Activated CD4-positive, CD25-positive, alpha-beta regulatory T cell treated with anti-CD3 and anti-CD28 coated beads, Interleukin-2, amount 50 U/mL, for 72 hours (primary cell): Measurements from ENCODE around the gene GLTP.
A peak's percentile ranks its signal among the peaks of the same experiment; 100 is the strongest.
"Not testable (repeated sequence)": the region's sequence is repeated elsewhere in the genome, so short reads cannot be mapped to it uniquely, and the experiment has no call there.

Experiments used
- DNase-seq: peaks from one replicate; pipeline ENCODE4 v3.0.0; 2021

The GLTP gene

GRCh38 chr12:109880043-109880931, at the start of gene GLTP:
Gene GLTP, minus strand, starts transcription at chr12:109880541. Its CDS starts 167 bp downstream, at chr12:109880374.
- peak; percentile 93 for DNase-seq

GRCh38 chr12:109929326-109929725, 49.0 kb upstream of the GLTP start:
- not testable (repeated sequence) for DNase-seq

DNA sequence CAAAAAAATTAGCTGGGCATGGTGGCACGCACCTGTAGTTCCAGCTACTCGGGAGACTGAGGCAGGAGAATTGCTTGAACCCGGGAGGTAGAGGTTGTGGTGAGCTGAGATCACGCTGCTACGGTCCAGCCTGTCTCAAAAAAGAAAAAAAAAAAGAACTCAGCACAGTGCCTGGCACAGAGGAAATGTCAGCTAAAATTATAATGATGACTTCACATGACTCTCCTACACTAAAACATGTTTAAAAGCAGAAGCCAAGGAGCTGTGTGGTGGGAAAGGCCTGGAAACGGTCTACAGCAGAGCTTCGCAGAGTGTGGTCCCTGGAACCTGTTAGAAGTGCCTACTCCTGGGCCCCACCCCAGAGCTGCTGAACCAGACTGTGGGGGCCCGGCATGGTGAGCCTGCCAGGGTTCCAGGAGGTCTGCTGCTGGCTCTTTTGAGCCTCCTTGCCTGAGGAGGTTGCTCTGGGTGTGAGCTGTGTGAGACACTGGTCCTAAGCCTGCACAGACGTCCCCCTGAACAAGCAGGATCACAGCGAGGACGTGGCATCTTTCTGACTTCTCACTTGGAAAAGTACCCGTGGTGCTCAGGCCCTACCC, 47.8 kb upstream of the GLTP start:
- no peak for DNase-seq

DNA sequence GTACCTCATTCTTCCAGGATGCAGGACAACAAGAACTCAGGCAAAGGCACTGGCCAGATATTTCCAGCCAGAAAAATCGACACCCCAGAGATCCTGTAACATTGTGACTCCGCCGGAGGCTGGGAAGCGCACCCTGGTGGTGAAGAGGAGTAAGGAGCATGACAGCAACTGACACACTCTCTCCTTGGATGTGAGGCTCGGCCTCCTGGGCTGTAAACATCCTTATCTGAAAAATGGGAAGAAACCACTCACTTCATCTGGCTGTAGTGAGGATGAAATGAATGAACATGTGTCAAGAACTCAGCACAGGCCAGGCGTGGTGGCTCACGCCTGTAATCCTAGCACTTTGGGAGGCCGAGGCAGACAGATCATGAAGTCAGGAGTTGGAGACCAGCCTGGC, 47.3 kb upstream of the GLTP start:
- DNase-seq, result no peak

DNA sequence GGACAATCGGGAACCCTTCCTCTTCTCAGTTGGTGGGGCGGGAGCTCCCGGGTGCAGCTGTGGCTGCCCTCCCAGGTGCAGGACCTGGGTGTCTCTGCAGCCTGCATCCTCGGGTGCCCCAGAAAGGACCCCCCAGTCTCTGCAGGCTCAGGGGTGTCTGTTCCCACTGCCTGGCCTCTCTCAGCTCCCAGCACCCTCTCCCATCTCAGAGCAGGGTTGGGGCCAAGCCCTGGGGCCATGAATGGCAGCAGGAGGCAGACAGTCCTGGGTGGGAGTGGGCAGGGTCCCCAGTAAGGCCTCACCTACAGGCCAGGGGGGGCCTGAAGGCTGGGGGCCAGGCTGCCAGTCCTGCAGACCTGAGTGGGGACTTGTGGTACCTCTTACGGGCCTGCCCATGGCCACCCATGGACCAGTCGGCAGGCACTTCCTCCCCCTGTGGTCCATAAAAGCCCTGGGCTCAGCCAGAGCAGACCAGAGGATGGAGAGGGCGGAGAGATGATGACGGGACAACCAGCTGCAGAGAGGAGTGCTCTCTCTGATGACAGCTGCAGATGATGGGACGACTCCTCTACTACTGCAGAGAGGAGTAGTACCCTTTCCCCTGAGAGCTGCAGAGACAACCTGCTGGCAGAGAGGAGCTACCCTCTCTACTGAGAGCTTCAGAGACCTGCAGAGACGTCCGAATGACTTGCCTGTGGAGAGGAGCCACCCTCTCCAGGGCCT, 46.3 kb upstream of the GLTP start:
- no peak for DNase-seq

- no peak for DNase-seq
Measured at GRCh38 chr12:109926016-109926415, 45.7 kb upstream of the GLTP start.

DNA sequence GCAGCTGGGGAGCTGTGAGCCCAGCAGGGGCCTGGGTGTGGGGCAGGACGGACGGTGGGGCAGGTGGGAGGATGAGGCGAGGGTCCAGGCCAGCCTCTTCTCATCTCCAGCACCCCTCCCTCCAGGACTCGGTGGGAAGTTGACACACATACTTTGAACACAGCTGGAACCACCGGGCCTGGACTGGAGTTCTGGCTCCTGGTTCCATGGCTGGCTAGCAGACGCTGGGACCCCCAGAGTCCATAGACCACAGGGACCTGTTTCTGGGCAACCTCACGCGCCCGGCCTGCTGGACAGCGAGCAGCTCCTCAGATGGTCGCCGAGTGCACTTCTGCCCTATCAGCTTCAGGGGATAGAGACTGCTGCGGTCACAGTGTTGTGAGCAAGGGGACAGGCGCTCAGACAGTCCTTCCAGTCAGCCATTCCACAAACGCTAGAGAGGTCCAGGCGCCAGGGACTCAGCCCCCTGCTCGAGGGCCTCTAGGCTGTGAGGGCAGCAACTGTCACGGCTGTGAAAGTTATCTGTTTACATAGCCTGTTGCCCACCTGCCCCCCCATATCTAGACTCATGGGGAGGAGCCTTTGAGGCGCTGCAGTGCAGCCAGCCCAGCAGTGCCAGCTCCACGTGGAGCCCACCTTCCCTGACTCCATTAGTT, 45.0 kb upstream of the GLTP start:
- no peak for DNase-seq

- no peak for DNase-seq
Measured at GRCh38 chr12:109923481-109924245, 43.3 kb upstream of the GLTP start.

DNA sequence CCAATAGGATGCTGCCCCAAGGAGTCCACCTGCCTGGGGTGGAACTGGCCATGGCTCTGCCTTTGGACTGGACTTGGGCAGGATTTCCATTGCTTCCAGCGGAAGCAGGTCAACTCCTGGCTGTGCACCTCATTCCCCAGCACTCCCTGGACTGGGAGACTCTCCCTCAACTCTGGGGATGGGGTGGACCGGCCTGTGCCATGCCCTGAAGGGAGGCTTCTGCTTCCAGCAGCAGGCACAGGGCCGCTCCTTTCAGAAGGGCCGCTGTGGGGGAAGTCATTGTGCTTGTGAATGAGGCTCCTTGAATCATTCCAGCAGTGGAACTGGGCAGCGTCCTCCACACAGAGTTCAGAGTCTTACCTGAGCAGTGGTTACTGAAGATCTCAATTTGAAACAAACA, 42.7 kb upstream of the GLTP start:
- DNase-seq, result no peak

GRCh38 chr12:109921982-109922381, 41.6 kb upstream of the GLTP start:
- DNase-seq, result no peak

DNA sequence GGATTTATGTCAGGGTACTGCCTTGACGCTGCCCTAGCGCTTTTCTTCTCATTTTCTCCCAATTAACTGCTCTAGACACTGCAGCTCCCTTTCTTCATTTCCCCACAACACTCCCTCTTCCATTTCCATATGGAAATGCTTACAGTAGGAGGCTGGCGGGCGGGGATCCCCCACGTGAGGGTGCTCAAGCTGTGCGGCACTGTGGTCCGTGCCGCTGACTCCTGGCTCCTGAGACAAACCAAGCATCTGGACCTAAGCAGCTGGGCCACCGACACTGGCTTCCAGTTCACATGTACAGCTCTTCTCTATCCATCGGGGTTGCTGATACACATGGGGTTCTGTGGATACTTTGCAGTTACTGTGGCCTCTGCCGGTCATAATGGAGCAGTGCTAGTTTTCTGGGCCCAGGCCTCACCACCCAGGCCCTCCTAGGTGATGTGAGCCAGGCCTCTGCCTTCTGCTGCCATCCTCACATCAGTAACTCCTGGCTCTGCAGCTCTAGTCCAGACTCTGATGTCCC, 40.0 kb upstream of the GLTP start:
- DNase-seq, result no peak

- DNase-seq, result no peak
Measured at GRCh38 chr12:109919456-109919855, 39.1 kb upstream of the GLTP start.

GRCh38 chr12:109916045-109916444, 35.7 kb upstream of the GLTP start:
- DNase-seq, result no peak

DNA sequence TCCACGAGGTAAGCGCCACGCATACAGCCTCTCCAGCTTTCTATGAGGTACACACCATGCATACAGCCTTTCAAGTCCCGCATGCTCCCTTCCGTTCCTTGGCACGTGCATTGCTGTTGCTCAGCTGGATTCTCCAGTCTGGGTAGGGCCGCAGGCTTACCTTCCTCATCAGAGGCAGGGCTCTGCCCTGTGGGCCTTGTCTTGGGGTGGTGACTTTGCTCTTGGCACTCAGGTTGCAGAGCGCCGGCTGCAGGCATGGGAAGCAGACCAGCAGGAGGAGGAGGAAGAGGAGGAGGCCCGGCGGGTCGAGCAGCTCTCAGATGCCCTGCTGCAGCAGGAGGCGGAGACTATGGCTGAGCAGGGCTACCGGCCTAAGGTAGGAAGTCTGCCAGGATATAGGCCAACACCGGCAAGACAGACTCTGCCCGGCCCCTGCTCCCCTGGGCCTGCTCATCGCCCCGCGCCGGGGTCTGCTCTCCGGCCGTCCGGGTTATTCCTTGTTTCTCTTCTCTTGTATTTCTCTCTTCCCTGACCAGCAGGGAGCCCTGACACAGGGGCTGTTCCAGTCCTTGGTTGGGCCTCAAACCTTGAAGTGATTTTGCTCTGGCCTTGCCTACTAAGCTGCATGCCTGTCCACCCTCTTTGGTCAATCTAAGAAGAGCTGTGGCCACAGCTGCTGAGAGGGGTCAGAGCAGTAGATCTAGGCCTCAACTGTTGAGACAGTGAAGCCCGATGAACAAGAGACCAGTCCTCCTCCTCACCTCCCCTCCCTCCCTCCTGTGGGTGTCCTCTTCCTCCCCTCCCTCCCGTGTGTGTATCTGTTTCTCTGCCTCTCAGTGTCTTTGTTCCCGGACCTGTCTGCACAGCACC, 35.1 kb upstream of the GLTP start:
- DNase-seq, result no peak

DNA sequence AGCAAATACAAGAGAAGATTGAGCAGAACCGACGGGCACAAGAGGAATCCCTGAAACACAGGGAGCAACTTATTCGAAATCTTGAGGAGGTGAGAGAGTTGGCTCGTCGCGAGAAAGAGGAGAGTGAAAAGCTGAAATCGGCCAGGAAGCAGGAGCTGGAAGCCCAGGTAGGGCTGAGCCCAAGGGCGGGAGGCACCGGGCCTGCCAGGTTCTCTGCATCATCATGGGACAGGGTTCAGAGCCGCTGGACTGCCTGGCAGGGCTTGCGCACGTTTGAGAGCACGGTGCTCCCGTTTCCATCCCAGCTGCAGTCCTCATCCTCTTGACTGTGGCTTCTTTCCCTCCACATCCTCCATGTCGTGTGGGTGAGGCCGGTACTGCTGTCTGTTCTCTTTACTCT, 34.1 kb upstream of the GLTP start:
- no peak for DNase-seq

- DNase-seq, result no peak
Measured at GRCh38 chr12:109912855-109913321, 32.5 kb upstream of the GLTP start.

GRCh38 chr12:109910969-109911348, 30.6 kb upstream of the GLTP start:
- DNase-seq, result no peak

DNA sequence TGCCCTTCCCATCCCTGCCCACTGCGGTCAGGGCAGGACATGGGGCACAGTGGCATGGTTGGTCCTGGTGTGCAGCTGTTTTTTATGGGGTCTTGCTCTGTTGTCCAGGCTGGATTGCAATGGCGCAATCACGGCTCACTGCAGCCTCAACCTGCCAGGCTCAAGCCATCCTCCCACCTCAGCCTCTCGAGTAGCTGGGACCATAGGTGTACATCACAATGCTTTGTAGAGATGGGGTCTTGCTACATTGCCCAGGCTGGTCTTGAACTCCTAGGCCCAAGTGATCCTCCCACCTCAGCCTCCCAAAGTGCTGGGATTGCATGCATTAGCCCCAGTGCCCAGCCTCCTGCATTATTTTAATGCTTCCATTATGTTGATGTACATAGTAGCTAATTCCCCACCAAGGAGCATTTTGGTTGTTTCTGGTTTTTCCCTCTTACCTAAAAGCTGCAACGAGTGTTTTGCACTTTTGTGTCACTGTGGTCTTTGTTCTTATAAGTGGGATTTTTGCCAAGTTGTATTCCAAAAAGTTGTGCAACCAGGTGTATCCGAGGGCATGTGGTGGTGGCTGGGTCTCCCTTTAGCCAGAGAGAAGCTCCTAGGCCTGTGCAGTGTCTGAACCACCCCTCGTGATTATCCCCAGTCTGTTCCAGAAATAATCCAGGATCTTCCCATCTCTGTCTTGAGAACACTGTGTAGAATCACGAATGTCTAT, 30.1 kb upstream of the GLTP start:
- no peak for DNase-seq

GRCh38 chr12:109905301-109905700, 25.0 kb upstream of the GLTP start:
- no peak for DNase-seq

GRCh38 chr12:109902891-109903418, 22.6 kb upstream of the GLTP start:
- no peak for DNase-seq
